ENCODE results near the gene CYBRD1. TPM values are rescaled to one million over a fixed set of nuclear protein-coding genes. Genes with fewer than 3 reads are reported as not detected.

The CYBRD1 gene
- total RNA-seq, 4 donors from 2014 or later: 99.4 to 218 (median 157) TPM

GRCh38 chr2:171566057-171566456 is 43.8 kb downstream of the CYBRD1 start:
- Histone ChIP-seq H3K27me3 (no peaks in the 10 kb centered on the region), H3K4me1 (no peaks in the 10 kb centered on the region), H3K36me3 (no peaks in the 10 kb centered on the region), H3K4me3 (no peak overlapping the region), H3K9me3 (no peaks in the 10 kb centered on the region), H3K27ac (no peak overlapping the region)
- TF ChIP-seq EP300 (IDR thresholded peaks at IDR 0.05) (no peak), POLR2AphosphoS5 (IDR thresholded peaks at IDR 0.05) (no peak)
- TF ChIP-seq, protein P1, sequence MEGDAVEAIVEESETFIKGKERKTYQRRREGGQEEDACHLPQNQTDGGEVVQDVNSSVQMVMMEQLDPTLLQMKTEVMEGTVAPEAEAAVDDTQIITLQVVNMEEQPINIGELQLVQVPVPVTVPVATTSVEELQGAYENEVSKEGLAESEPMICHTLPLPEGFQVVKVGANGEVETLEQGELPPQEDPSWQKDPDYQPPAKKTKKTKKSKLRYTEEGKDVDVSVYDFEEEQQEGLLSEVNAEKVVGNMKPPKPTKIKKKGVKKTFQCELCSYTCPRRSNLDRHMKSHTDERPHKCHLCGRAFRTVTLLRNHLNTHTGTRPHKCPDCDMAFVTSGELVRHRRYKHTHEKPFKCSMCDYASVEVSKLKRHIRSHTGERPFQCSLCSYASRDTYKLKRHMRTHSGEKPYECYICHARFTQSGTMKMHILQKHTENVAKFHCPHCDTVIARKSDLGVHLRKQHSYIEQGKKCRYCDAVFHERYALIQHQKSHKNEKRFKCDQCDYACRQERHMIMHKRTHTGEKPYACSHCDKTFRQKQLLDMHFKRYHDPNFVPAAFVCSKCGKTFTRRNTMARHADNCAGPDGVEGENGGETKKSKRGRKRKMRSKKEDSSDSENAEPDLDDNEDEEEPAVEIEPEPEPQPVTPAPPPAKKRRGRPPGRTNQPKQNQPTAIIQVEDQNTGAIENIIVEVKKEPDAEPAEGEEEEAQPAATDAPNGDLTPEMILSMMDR (IDR thresholded peaks at IDR 0.05): no peak
- 47% methylated on average over 1 of the region's 1 CpG for WGBS
- DNase-seq (ENCODE audit: low spot score in 2 of 2): no peak

- H3K4me1 ChIP-seq: no peaks in the 10 kb centered on the region
- WGBS: 88% methylated on average over 4 of the region's 4 CpGs
- H3K27ac ChIP-seq: no peak overlapping the region
- H3K27me3 ChIP-seq: no peaks in the 10 kb centered on the region
- no peak for DNase-seq (ENCODE audit: low spot score in 2 of 2)
- H3K9me3 ChIP-seq: no peaks in the 10 kb centered on the region
- TF ChIP-seq, protein P1 (IDR thresholded peaks at IDR 0.05): no peak
- TF ChIP-seq EP300 (IDR thresholded peaks at IDR 0.05): no peak
- TF ChIP-seq POLR2AphosphoS5 (IDR thresholded peaks at IDR 0.05): no peak
- TF ChIP-seq POLR2A (IDR thresholded peaks at IDR 0.05): no peak
- no peaks in the 10 kb centered on the region for H3K36me3 ChIP-seq
- no peak overlapping the region for H3K4me3 ChIP-seq
Observed at GRCh38 chr2:171566753-171567152, 44.5 kb downstream of the CYBRD1 start.

DNA sequence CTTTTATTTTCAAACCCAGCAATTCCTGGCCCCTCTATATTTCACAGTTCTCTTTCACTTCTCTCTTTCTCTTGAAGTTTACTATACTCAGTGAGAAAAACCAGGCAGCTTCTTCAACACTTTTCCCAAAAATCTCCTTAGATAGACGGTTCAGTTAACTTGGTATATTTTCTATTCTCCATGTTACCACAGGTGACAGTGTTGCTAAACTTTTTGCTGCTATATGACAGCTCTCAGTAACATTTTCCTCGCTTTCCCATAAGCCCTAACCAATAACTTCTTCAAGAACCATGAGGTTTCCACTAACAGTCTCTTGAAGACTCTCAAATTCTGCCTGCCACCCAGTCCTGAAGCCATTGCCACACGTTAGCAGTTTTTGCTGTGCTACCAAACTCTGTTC is 45.8 kb downstream of the CYBRD1 start:
- WGBS: 74% methylated on average over 3 of the region's 3 CpGs
- H3K4me1 ChIP-seq: no peaks in the 10 kb centered on the region
- no peak overlapping the region for H3K27ac ChIP-seq
- H3K4me3 ChIP-seq: no peak overlapping the region
- no peaks in the 10 kb centered on the region for H3K27me3 ChIP-seq
- DNase-seq (ENCODE audit: low spot score in 2 of 2): no peak
- TF ChIP-seq EP300 (IDR thresholded peaks at IDR 0.05) (no peak), POLR2AphosphoS5 (IDR thresholded peaks at IDR 0.05) (no peak), POLR2A (IDR thresholded peaks at IDR 0.05) (no peak)
- TF ChIP-seq, protein P1 (IDR thresholded peaks at IDR 0.05): no peak
- H3K9me3 ChIP-seq: no peaks in the 10 kb centered on the region
- no peaks in the 10 kb centered on the region for H3K36me3 ChIP-seq

DNA sequence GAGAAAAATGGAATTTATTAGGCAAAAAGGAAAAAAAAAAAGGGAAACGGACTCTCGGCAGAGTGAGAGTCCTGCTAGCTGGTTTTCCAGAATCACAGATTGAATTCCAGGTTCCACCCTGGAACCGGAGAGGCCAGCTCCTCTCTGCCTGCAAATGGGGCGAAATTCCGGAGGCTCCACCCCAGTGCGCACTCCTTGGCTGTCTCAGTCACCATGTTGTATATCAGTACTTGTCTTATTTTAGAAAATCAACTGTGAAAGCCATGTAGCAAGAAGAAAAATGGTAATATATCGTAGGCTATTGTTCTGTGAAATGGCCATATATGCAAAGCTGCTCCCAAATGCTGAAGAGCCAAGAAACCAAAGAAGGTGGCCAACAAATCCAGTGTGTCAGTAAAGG is 49.4 kb downstream of the CYBRD1 start:
- H3K9me3 ChIP-seq: no peaks in the 10 kb centered on the region

GRCh38 chr2:171574149-171574795 is 52.0 kb downstream of the CYBRD1 start:
- H3K4me1 ChIP-seq: no peaks in the 10 kb centered on the region
- no peak overlapping the region for H3K4me3 ChIP-seq
- WGBS: 22% methylated on average over 21 of the region's 21 CpGs
- TF ChIP-seq POLR2A (IDR thresholded peaks at IDR 0.05): no peak
- TF ChIP-seq, protein P1 (IDR thresholded peaks at IDR 0.05): peak; percentile 78 to 97
- no peak overlapping the region for H3K27ac ChIP-seq
- DNase-seq (ENCODE audit: low spot score in 2 of 2): peak; percentile 82 to 90
- H3K9me3 ChIP-seq: no peaks in the 10 kb centered on the region
- H3K27me3 ChIP-seq: no peaks in the 10 kb centered on the region
- no peaks in the 10 kb centered on the region for H3K36me3 ChIP-seq

More for the DNA sequence above, 49.4 kb downstream of the CYBRD1 start:
- 72% methylated on average over 7 of the region's 7 CpGs for WGBS
- Histone ChIP-seq H3K36me3 (no peaks in the 10 kb centered on the region), H3K4me1 (no peaks in the 10 kb centered on the region), H3K27me3 (no peaks in the 10 kb centered on the region), H3K27ac (no peak overlapping the region), H3K4me3 (no peak overlapping the region)
- no peak for DNase-seq (ENCODE audit: low spot score in 2 of 2)
- TF ChIP-seq EP300 (IDR thresholded peaks at IDR 0.05) (no peak), POLR2AphosphoS5 (IDR thresholded peaks at IDR 0.05) (no peak), POLR2A (IDR thresholded peaks at IDR 0.05) (no peak)
- TF ChIP-seq, protein P1 (IDR thresholded peaks at IDR 0.05): no peak
